ENCODE results near the gene STOX1.
"Not testable (repeated sequence)": the region's sequence is repeated elsewhere in the genome, so short reads cannot be mapped to it uniquely, and the experiment has no call there.

Gene STOX1

GRCh38 chr10:68829521-68829920 is 2.2 kb downstream of the STOX1 start:
- no peak for DNase-seq

DNA sequence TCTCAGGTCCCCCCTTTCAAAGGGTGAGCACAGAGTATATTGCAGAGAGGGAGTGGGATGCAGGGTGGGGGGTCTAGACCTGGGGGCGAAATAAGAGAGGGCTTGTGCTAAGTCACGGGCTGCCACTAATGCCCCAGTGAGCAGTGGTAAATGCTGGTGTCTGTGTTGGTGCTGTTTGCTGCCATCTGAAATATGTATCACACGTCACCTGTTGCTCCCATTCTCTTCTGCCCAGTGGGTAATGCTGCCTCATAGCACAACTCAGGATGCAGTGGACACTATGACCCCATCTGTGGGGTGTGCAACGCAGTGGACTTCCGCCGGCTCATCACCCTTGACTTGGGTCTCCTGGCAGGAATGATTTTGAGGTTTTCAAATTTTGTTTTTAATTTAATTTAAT is 2.6 kb downstream of the STOX1 start:
- DNase-seq, result no peak

DNA sequence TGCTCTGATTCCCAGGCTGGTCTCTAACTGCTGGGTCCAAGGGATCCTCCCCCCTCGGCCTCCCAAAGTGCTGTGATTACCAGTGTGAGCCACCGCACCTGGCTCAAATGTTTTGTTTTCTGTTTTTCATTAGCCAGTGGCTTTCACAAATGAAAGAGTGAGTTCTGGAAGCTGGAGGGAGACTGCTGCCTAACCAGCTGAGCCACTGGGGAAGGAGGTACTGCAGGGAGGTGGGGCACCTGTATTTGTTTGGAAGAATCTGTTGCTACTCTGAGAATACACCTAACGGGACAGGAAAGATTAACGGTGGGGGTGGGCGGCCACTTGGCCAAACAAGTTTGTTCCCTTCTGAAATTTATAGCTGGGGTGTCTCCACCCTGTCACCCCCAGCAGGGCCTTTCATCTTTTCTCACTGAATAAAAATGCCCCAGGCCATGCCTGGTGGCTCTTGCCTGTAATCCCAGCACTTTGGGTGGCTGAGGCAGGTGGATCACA is 4.7 kb downstream of the STOX1 start:
- DNase-seq, result no peak

GRCh38 chr10:68832601-68833000 is 5.3 kb downstream of the STOX1 start:
- no peak for DNase-seq

- DNase-seq, result no peak
Observed at GRCh38 chr10:68837626-68838322, 10.4 kb downstream of the STOX1 start.

- not testable (repeated sequence) for DNase-seq
Observed at GRCh38 chr10:68840650-68841049, 13.3 kb downstream of the STOX1 start.

DNA sequence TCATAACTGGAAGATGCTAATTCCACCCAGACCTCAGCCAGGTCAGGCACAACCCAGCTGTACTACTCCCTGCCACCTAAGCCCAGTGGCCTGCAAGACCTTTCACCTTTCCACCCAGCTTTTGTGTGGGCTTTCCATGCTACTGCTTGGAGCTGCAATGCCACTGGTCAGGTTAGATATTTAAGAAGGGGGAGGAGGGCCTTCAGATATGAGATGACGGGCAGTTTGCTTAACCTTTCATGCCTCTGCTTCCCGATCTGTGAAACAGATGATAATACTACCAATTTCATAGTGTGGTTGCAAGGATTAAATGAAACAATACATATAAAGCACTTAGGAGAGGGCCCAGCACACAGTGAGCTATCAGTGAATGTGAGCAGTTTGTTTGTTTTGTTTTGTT is 20.9 kb downstream of the STOX1 start:
- DNase-seq, result no peak

DNA sequence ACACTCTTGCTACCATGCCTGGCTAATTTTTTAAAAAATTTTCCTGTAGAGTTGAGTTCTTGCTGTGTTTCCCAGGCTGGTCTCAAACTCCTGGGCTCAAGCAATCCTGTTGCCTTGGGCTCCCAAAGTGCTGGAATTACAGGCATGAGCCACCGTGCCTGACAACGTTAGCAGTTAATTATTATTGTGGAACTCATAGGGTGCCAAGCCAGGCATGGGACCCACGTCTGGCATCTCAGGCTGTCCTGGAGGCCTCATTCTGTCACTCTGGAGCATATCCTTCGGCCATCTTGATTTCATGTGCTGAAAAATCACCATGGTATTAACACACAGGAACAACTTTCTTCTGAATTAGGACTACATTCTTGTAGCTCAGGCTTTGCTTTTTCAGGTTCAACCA is 21.5 kb downstream of the STOX1 start:
- DNase-seq, result no peak

GRCh38 chr10:68856352-68856751 is 29.0 kb downstream of the STOX1 start:
- DNase-seq, result no peak

- no peak for DNase-seq
Observed at GRCh38 chr10:68857005-68857404, 29.7 kb downstream of the STOX1 start.

DNA sequence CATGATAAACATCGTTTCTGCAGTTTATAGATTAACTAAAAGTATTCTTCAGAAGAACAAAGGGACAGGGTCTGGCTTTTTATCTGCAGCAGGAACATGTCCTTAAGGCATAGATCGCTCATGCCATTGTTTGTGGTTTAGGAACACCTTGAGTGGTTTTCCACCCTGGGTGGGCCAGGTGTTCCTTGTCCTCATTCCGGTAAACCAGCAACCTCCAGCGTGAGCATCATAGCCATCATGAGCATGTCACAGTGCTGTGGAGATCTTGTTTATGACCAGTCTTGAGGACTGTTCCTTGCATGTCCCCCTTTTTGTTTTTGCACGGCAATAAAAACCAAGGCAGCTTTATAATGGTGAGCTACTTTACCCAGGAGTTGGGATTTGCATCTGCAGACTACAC is 33.9 kb downstream of the STOX1 start:
- DNase-seq, result no peak

DNA sequence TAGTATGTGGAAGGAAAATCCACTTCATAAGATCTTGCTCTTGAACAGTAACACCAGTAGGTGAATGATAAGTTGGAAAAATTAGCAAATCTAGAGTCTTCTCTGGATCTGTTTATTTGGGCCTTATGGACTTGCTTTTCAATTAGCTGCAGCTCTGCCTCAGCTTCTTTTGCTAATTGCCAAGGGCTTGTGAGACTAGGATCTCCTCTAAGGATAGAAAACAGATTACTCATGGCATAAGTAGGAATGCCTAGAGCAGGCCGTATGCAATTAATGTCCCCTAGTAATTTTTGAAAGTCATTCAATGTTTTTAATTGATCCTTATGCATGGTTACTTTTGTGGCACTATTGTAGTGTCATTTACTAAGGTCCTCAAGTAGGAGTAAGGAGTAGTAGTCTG is 37.3 kb downstream of the STOX1 start:
- DNase-seq, result no peak

DNA sequence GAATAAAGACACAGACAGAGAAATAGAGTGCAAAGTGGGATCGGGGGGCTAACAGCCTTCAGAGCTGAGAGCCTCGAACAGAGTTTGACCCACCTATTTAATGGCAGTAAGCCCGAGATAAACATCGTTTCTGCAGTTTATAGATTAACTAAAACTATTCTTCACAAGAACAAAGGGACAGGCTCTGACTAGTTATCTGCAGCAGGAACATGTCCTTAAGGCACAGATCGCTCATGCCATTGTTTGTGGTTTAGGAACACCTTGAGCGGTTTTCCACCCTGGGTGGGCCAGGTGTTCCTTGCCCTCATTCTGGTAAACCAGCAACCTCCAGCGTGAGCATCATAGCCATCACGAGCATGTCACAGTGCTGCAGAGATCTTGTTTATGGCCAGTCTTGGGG is 40.8 kb downstream of the STOX1 start:
- DNase-seq, result not testable (repeated sequence)

DNA sequence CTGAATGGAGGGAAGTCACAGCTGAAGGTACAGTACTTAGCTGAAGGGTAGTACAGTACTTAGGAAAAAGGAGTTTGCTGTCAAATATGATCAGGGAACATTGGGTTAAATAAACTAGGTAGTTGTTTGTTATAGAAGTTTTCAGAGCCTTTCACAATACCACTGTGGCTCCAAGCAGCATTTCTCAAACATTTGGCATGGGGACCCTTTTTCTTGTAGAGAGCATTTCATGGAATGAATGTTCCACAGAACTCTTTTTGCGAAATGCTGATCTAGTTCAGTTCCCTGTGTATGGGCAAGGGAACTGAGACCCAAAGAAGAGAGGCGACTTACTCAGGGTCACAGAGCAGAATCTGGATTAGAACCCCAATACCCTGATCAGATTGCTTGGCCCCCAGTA is 42.3 kb downstream of the STOX1 start:
- DNase-seq, result no peak

DNA sequence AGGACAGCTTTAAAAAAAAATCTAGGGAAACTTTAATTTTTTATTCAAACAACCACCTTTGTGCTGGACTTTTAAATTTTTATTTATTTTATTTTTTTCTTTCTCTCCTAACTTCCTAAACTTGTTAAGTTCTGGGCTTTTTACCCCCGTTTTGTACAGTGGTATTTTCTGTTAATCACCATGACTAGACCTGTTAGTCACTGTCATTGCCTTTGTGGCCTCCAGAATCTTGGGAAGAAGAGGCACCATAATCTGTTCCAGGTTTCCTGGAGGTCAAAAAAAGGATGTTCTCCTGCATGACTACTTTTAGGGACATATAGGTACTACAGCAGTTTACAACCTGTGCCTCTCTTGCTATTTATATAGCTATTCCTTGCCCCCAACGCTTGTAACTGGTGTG is 42.7 kb downstream of the STOX1 start:
- no peak for DNase-seq

- DNase-seq, result no peak
Observed at GRCh38 chr10:68870545-68871104, 43.3 kb downstream of the STOX1 start.

DNA sequence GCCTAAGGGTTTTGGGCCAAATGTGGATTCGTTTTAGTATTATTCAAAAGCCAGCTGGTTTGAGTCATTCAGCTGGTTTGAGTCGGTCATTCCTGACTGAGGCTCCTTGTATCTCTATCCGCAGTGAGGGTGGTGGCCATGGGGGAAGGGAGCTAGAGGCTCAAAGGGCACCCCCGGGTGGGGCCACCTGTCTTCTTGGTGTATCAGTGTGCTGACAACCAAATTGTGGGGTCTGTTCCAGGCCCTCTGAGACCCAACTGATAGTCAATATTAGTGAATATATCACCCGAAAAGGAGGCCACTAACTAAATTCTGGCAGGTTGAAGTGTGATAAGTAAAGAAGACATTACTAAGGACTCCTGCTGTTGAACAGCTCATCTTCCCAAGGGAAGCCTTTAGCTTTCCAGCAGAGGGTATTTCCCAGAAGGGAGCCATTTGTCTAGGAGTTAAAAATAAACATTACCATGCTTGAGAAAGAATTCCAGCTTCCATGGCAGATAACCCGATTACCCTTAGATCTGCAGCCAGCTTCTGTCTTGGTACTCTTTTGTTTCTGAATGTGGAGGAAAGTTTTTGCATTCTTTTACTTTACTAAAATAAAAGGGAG is 43.9 kb downstream of the STOX1 start:
- no peak for DNase-seq

DNA sequence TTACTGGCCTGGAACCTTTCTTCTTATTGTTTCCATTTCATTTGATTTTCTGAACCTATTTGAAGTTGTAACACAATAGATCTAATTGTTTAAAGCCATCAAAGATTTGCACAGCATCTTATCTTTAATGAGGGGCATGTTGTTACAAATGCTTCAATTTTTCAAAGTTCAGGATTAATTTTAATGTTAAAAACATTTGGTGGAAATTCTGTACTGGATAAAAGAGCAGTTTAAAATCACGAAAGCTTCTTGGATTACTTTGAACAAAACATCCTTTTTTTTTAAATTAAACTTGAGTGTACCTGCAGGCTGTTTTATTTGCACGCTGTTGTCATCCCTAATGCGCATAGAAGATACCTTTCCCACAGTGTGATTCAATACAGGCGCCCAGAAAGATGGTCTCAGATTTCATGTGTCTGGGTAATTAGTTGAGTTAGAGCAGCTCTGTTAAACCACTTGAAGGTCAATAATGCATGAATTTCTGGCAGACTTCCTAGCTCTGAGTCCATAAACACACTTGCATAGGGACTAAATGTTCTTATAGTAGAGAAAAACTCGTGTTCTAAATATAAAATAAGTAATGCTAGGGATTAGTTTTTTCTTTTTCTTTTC is 44.5 kb downstream of the STOX1 start:
- DNase-seq, result peak; percentile 88

DNA sequence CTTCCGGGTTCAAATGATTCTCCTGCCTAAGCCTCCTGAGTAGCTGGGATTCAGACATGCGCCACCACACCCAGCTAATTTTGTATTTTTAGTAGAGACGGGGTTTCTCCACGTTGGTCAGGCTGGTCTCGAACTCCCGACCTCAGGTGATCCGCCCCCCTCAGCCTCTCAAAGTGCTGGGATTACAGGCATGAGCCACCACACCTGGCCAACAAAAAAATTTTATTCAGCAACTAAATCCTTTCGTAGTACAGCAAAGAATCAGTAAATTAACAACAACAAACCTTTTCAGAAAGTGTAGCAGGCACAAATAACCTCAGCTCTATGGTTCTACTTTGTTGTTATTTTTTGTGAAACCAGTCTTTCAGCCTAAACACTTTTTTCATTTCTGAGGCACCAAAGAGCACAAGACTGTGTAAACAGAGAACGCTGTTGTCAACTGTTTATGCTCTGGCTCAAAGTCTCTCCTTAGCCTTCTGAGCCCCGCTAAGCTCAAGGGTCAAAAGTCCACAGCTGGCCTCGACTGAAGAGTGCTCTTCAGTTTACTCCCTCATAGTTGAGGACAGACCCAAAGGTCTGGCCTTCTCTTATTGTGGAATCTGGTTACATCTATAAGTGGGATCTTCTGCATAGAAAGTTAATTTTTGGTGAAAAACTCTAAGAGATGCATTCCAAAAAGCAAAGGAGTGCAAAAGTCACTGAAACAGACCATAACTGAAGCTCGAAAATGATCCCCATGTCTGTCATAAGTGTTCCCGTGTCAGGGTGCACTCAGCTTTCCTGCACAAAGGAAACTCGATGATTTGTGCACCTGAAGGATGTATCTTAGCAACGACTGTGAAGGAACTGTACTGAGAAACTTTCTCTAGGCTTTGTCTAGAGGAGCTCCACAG is 49.2 kb downstream of the STOX1 start:
- DNase-seq, result no peak

DNA sequence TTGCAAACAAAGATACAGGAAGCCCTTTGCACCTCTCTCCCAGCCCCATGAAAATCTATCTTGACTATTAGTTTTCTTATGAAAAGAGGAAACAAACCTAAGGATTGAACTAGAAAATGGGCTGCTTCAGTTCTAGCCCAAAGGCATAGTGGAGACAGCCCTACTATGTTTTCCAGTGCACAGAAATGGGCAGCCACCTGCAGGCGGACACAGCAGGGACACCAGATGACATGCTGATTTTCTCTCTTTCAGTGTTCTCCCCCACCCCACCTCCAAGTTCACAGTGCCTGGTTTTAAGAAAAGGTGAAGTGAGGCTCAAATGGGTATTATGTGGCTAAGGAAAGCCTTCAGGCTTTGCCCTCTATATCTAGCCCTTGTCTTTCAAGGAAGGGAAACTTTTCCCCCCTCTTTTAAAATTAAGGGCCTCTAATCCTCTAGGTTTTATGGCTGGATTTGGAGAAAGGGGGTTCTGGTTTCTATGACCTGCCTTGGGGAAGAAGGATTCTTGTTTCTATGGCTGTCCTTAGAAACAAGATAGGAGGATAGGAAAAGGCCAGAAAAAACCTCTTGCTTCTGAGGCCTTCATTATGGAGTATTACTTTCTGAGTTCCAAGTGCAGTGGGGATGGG is 50.3 kb downstream of the STOX1 start:
- no peak for DNase-seq

- no peak for DNase-seq
Observed at GRCh38 chr10:68878496-68878895, 51.2 kb downstream of the STOX1 start.

GRCh38 chr10:68879628-68880027 is 52.3 kb downstream of the STOX1 start:
- no peak for DNase-seq

DNA sequence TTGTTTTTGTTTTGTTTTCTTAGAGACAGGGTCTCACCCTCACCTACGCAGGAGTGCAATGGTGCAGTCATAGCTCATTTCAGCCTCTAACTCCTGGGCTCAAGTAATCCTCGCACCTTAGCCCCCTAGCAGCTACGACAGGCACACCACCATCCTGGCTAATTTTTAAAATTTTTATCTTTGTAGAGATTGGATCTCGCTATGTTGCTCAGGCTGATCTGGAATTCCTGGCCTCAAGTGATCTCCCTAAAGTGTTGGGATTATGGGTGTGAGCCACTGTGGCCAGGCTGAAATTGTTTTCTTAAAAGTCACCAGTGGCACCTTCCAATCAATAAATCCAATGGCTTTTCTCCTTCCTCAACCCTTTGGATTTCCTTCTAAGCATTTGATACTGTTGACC is 52.9 kb downstream of the STOX1 start:
- DNase-seq, result no peak

Data from NCI-H2029 treated with DMSO at 0.1 percent for 48 hours (cell line).